Panc1 (cell line): ENCODE results near the gene ZRANB3. TPM values are rescaled to one million over a fixed set of nuclear protein-coding genes. Genes with fewer than 3 reads are reported as not detected.
"Not testable (repeated sequence)": the region's sequence is repeated elsewhere in the genome, so short reads cannot be mapped to it uniquely, and the experiment has no call there.

Experiments used
- ATAC-seq: fragments of 200-7000 bp; cut with Tn5 transposase; 2 replicates; pipeline ENCODE4 v1.9.1; 2020; ENCODE audit warnings: mild to moderate bottlenecking, moderate library complexity
- BruUV-seq: library from RNA; stranded (reverse); fragments of 400-500 nt; replicated peaks from 2 replicates; lab custom pipeline; 2021; lab: Mats Ljungman, UMichigan
- CTCF ChIA-PET: fragments of 300-600 bp; sonication (Branson Sonifier 250); formaldehyde crosslinking; loops from one replicate; lab custom pipeline; 2022; ENCODE audit warnings: antibody characterized with exemption; lab: Charles Lee
- POLR2A ChIA-PET: fragments of 300-600 bp; sonication (Branson Sonifier 250); formaldehyde crosslinking; loops from one replicate; lab custom pipeline; 2022; ENCODE audit warnings: antibody characterized with exemption; lab: Charles Lee
- DNase-seq: peaks from one replicate; pipeline ENCODE4 v3.0.0-alpha.2; 2010; ENCODE audit warnings: low read depth, low spot score
- H3K27ac ChIP-seq: 2 replicates; pipeline ENCODE4 v1.5.1; 2011; ENCODE audit warnings: mild to moderate bottlenecking, low read length, inconsistent platforms
- H3K27me3 ChIP-seq: fragments of 200-500 bp; sonication (Bioruptor generic); 2 replicates; pipeline ENCODE4 v1.6.0; 2014; ENCODE audit warnings: low read length, inconsistent platforms; ENCODE audit not compliant: control insufficient read depth, insufficient read depth
- H3K36me3 ChIP-seq: fragments of 200-500 bp; sonication (Bioruptor generic); 2 replicates; pipeline ENCODE4 v1.5.1; 2014; ENCODE audit warnings: inconsistent platforms, mild to moderate bottlenecking, low read length, moderate library complexity; ENCODE audit not compliant: control insufficient read depth, insufficient read depth
- H3K4me1 ChIP-seq: 2 replicates; pipeline ENCODE4 v1.5.1; 2011; ENCODE audit warnings: inconsistent platforms, mild to moderate bottlenecking, low read length, moderate library complexity; ENCODE audit not compliant: control insufficient read depth, insufficient read depth
- H3K4me3 ChIP-seq, 2 experiments: 2 replicates each; pipeline ENCODE4 v1.5.1; 2011 to 2012; ENCODE audit warnings: low read depth in 2 of 2, low read length in 2 of 2, mild to moderate bottlenecking in 2 of 2, inconsistent platforms in 1 of 2, moderate library complexity in 1 of 2
- H3K9me3 ChIP-seq: fragments of 200-500 bp; sonication (Bioruptor generic); 2 replicates; pipeline ENCODE4 v1.5.1; 2014; ENCODE audit warnings: low read depth, mild to moderate bottlenecking, inconsistent platforms, low read length, moderate library complexity; ENCODE audit not compliant: control insufficient read depth, insufficient read depth
- CTCF ChIP-seq: fragments of 450-650 bp; IDR thresholded peaks from 2 replicates; pipeline ENCODE4 v1.5.1; 2017; ENCODE audit warnings: mild to moderate bottlenecking
- POLR2AphosphoS5 ChIP-seq: IDR thresholded peaks from 2 replicates; pipeline ENCODE4 v1.6.1; 2012; ENCODE audit warnings: mild to moderate bottlenecking, low read depth, low read length, moderate library complexity
- REST ChIP-seq, 2 experiments: IDR thresholded peaks; 2 replicates each; pipeline ENCODE4 v1.6.1; 2011 to 2012; ENCODE audit warnings: low read depth in 2 of 2, control low read depth in 1 of 2, low read length in 1 of 2, mild to moderate bottlenecking in 1 of 2, moderate library complexity in 1 of 2; ENCODE audit not compliant: insufficient read depth in 1 of 2
- SIN3A ChIP-seq: IDR thresholded peaks from 2 replicates; pipeline ENCODE4 v1.6.1; 2012; ENCODE audit warnings: low read depth, mild to moderate bottlenecking, low read length, moderate library complexity, borderline replicate concordance; ENCODE audit not compliant: insufficient read depth
- TCF7L2 ChIP-seq: IDR thresholded peaks from 2 replicates; pipeline ENCODE4 v1.6.1; 2011; ENCODE audit warnings: mild to moderate bottlenecking, low read depth, low read length, inconsistent platforms
- in situ Hi-C: cut with HindIII; loops from 2 replicates; pipeline ENCODE4 v1.10.0; 2016; ENCODE audit warnings: low sequenced_read_pairs, low pct_unique_long_range_greater_than_20kb
- intact Hi-C: fragments of 100-400 bp; cut with micrococcal nuclease; formaldehyde crosslinking; loops from one replicate; pipeline ENCODE4 v1.10.0; 2022; ENCODE audit not compliant: unreplicated experiment
- total RNA-seq: library from RNA; stranded (reverse); gene quantifications from one replicate; pipeline ENCODE4 v1.2.1, GENCODE V29; 2021; ENCODE audit not compliant: unreplicated experiment

Gene ZRANB3
- total RNA-seq, 1 experiment from 2014 or later = 11.7 TPM

- in situ Hi-C loops = no loop called here
- TF ChIP-seq TCF7L2 (no peak), SIN3A (no peak), REST (IDR thresholded peaks at IDR 0.05; ENCODE audit: insufficient read depth in 1 of 2, low read depth in 2 of 2, low read length in 1 of 2) (no peak), CTCF (no peak), POLR2AphosphoS5 (no peak)
- Histone ChIP-seq H3K4me3 (no peak overlapping the region), H3K27ac (no peak overlapping the region), H3K36me3 (no peaks in the 10 kb centered on the region), H3K4me1 (no peaks in the 10 kb centered on the region), H3K9me3 (no peaks in the 10 kb centered on the region), H3K27me3 (no peaks in the 10 kb centered on the region)
- DNase-seq (no peak), ATAC-seq (no peak)
- POLR2A ChIA-PET = no interaction called here
- intact Hi-C loops = no loop called here
- no TSS peak for BruUV-seq
- CTCF ChIA-PET = no interaction called here
Observed at GRCh38 chr2:135411646-135412045, 119.4 kb downstream of the ZRANB3 start.

GRCh38 chr2:135409436-135409835 lies 121.6 kb downstream of the ZRANB3 start:
- CTCF ChIA-PET = no interaction called here
- in situ Hi-C loops = no loop called here
- DNase-seq (no peak), ATAC-seq (no peak)
- H3K27me3 ChIP-seq = no peaks in the 10 kb centered on the region
- no peak overlapping the region for H3K27ac ChIP-seq
- H3K9me3 ChIP-seq = no peaks in the 10 kb centered on the region
- H3K36me3 ChIP-seq = no peaks in the 10 kb centered on the region
- POLR2A ChIA-PET = no interaction called here
- H3K4me1 ChIP-seq = no peaks in the 10 kb centered on the region
- intact Hi-C loops = no loop called here
- no peak overlapping the region for H3K4me3 ChIP-seq
- no TSS peak for BruUV-seq
- TF ChIP-seq CTCF (no peak), SIN3A (no peak), POLR2AphosphoS5 (no peak), REST (IDR thresholded peaks at IDR 0.05; ENCODE audit: insufficient read depth in 1 of 2, low read depth in 2 of 2, low read length in 1 of 2) (no peak), TCF7L2 (no peak)

- DNase-seq, POLR2A ChIA-PET, H3K4me1 ChIP-seq, in situ Hi-C loops, H3K27ac ChIP-seq, BruUV-seq, H3K4me3 ChIP-seq, H3K27me3 ChIP-seq, H3K9me3 ChIP-seq, CTCF ChIA-PET, H3K36me3 ChIP-seq, intact Hi-C loops, ATAC-seq: not testable (repeated sequence)
Observed at GRCh38 chr2:135396259-135396658, 134.8 kb downstream of the ZRANB3 start.
